GM18520 (cell line): Measurements from ENCODE around the gene CADPS.

Experiments used
- ATAC-seq: cut with Tn5 transposase; IDR thresholded peaks from one replicate; pipeline ENCODE4 v1.9.1; 2021; ENCODE audit not compliant: unreplicated experiment

The CADPS gene

DNA sequence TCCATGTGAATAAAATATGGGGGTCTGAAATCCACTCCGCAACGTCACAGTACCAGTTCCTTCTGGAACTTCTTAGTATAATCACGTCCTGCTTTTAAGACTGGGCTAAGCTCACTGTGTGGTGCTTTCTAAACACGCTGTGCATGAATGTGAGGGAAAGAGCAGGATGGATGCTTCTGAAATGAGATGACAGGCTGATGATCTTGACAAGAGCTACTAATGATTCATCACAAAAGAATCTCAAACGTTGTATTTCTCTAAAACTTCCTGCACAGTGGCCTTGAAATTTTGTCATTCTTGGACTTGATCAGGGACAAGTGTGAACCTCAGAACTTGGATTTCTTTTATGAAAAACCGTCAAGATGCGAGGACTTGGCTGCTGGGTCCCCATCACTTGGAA is 221.4 kb downstream of the CADPS start:
- ATAC-seq: no peak

GRCh38 chr3:62647711-62648110 is 227.5 kb downstream of the CADPS start:
- ATAC-seq: no peak

- ATAC-seq: no peak
These were observed 230.7 kb downstream of the CADPS start for GRCh38 chr3:62644493-62644892.

- ATAC-seq: no peak
These were observed 236.9 kb downstream of the CADPS start for GRCh38 chr3:62638316-62638715.

- no peak for ATAC-seq
These were observed 238.9 kb downstream of the CADPS start for GRCh38 chr3:62636235-62636826.

DNA sequence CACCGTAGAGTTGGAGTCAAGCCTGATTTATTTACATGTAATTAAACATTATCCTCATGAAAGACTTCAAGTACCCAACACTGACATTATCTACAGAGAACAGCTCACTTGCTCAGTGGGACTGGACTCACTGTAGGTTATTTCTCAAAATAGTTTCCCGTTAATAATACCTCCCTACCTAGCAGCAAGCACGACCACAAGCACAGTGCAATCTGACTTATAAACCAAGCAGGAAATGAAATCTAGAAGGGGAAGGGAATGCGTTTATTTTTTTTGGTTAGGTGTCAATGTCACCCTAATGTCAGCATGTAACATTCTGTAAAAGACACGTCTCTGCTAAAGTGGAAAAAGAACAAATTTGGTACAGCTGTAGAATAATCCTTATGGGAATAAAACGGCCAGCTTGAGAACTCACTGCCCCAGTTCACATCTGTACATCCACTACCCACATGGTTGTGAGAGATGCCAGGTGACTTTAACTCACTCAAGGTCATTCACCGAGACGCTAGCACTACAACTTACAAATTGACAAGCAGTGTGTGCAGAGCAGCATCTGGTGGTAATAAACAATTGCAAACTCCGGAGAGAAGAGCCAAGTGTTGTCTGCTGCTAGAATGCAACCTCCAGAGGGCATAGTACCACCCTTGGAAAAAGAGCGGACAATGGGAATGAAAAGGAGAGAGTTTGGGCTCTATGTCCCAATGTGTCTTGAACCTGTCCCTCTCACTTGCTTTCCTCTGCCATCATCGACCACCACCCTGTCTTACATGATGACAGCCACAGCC is 242.5 kb downstream of the CADPS start:
- no peak for ATAC-seq

GRCh38 chr3:62631488-62631887 is 243.7 kb downstream of the CADPS start:
- no peak for ATAC-seq

DNA sequence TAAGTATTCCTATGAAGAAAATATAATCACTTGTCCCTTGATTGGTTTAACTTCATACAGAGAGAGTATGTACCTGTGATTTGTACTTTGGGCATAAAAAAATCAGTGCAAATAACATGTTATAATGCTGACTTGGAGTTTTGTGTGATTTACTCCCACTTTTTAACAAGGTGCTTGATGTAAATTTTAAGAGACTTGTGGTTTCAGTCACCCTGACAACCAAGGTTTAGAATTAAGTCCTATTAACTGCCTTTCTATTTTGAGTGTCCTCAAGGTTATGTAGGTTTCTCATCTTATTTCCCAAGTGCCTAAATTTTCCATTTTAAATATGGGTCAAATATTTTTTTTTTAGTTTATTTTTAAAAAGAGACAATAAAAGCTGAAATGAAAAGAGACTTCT is 244.6 kb downstream of the CADPS start:
- ATAC-seq: no peak

- ATAC-seq: no peak
These were observed 249.9 kb downstream of the CADPS start for GRCh38 chr3:62625268-62625667.

GRCh38 chr3:62624185-62624584 is 251.0 kb downstream of the CADPS start:
- ATAC-seq: no peak

- ATAC-seq: no peak
These were observed 252.6 kb downstream of the CADPS start for GRCh38 chr3:62622553-62623174.

DNA sequence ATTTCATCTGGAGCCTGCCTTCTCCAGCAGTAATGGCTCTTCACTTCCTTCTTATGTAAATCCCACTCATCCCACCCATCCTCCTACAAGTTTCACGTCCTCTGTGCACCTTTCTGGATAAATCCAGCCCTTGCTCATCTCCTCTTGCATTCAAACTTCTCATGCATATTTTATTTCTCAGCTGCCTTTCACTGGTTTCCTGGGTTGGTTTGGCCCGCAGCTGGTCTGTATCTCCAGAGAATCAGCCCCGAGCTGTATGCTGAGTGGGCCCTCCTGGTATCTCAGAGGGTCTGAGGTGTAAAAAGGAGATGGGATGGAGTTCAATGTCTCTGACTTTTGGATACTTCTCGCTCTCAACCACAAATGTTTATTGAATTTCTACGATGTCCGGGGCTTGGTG is 253.3 kb downstream of the CADPS start:
- ATAC-seq: no peak

GRCh38 chr3:62621176-62621575 is 254.0 kb downstream of the CADPS start:
- ATAC-seq: no peak

DNA sequence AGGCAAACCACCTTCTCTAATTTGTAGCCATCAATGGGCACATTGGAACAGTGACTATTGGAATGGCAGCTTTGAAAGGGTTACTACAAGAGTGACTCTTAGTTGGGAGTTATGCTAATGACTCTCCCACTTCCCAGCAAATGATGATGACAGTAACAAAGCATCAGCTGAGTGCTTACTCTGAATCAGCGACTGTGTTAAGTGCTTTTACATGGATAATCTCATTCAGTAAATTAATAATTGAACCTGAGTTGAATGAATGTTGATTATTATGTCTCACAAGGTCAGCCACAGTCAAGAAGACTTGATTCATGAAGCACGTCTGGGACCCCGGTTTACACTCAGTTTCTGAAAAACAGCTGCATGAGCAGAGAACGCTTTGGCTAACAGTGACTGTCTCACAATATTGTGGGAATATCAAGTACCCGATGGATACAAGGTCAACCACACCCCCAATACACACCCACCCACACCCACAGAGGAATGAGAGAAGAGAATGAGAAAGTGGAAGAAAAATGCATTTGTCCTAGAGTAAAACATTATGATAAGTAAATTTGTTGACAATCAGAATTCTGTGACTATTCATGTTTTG is 259.9 kb downstream of the CADPS start:
- ATAC-seq: no peak

DNA sequence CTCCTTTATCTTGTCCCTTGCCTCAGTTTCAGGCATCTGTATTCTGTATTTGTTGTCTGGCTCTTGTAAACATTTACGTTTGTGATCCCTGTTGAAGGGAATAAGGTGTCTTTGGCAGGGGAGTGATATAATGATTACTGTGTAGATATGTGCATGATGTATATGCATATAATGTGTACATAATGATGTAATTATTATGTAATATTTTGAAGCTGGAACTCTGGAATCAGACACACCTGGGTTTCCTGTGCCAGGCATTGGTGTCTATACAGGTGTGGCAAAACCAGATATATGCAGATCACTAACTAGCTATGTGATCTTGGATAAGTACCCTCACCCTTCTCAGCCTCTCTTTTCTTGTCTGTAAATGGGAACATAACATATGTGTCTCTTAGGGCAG is 260.7 kb downstream of the CADPS start:
- no peak for ATAC-seq

GRCh38 chr3:62611541-62612240 is 263.5 kb downstream of the CADPS start:
- ATAC-seq: no peak

DNA sequence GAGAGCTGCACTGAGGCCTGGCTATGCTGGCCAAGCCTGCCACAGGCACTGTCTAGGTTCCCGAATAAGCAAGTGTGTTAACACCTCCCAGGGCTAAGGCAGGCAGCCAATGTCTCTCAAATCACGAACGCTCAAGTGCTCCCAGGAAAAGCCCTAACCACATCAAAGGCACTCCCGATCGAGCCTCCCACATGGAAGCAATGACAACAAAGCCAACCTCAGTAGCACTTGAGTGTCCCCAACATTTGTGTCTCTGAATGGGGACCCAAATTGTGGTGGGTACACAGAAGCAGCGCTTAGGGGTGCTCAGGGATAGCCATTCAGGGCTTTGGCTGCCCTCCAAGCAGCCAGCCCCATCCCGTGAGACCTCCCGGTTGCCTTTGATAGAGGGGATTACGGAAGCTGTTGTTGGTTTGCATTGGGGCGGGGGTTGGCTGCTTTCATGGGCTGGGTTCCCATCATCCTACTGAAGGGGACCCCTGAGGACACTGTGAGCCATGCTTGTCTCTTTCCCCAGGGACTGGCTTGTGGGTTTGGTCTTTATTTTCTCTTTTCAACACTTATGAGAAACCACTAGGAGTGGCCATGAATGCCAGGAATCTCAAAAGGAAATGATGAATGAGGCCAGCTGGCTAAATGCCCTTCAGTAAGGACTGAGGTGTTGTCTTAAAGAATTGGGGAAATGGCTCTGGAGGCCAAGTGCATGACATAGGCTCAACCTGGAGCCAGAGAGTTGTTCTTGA is 267.8 kb downstream of the CADPS start:
- ATAC-seq: no peak

DNA sequence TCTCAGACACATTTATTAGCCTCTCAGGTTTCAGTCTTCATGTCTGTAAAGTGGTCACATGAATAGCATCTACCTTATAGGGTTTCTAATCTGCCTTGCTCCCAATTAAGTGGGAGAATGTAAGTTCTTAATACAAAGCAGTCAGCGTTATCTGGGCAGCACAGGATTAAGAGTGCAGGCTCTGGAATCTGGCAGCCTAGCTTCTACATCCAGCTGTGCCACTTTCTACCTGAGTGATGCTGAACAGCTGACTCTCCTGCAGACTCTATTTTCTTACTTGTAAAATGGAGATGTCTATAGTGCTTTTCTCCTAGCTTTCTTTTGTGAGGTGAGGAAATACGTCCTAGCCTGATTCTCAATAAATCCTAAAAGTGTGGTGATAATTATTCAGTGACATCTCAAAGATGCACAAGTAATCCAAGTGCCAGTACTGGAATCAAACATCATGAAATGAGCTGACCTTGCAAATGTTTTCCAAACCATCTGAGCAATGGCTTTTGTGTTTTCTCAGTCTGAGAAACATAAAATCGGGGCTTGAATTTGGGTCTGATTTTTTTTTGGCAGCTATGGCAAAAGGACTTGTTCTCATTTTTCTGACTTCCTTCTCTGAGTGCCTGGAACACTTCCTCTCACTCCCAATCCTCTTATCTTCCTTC is 269.7 kb downstream of the CADPS start:
- no peak for ATAC-seq

- no peak for ATAC-seq
These were observed 270.4 kb downstream of the CADPS start for GRCh38 chr3:62604751-62605351.

DNA sequence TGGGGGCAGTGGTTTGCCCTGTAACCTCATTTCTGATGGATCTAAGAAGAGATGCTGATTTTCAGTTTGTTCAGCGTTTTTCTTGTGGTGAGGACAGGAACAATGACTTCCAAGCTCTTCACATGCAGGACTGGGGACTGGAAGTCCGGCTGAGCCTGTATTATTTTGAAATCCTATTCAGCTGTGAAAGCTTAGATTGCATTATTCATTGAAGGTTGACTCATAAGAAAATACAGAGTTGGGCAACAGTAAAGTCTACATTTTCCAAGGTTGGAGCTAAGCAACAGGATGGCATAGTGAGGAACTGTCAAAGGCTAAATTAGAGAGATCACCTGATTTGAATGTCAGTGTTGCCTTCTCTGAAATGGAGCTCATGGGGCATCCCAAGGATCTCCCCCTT is 270.9 kb downstream of the CADPS start:
- ATAC-seq: no peak
